GM23338 (cell line): Measurements from ENCODE around the gene PLAAT5. TPM values are rescaled to one million over a fixed set of nuclear protein-coding genes. Genes with fewer than 3 reads are reported as not detected.
A peak's percentile ranks its signal among the peaks of the same experiment; 100 is the strongest.

Experiments
- ATAC-seq: fragments of 200-7000 bp; cut with Tn5 transposase; 3 replicates; pipeline ENCODE4 v1.9.1; 2020
- DNase-seq: peaks from one replicate; pipeline ENCODE4 v3.0.0-alpha.2; 2015; ENCODE audit warnings: low spot score
- H2AFZ ChIP-seq: fragments of 200-600 bp; sonication (generic); 2 replicates; pipeline ENCODE4 v1.8.0; 2016; ENCODE audit warnings: antibody characterized with exemption, mild to moderate bottlenecking, moderate library complexity
- H3F3A ChIP-seq: fragments of 200-600 bp; sonication (generic); replicated peaks from 2 replicates; pipeline ENCODE4 v1.8.0; 2017; ENCODE audit warnings: antibody characterized with exemption, mixed run types, low read depth
- H3K27ac ChIP-seq: fragments of 200-600 bp; sonication (generic); 2 replicates; pipeline ENCODE4 v1.6.1; 2016; ENCODE audit warnings: low read depth
- H3K27me3 ChIP-seq: fragments of 200-600 bp; sonication (generic); 2 replicates; pipeline ENCODE4 v1.8.0; 2016; ENCODE audit warnings: mild to moderate bottlenecking, mixed run types, moderate library complexity; ENCODE audit not compliant: insufficient read depth
- H3K36me3 ChIP-seq: fragments of 200-600 bp; sonication (generic); 2 replicates; pipeline ENCODE4 v1.8.0; 2016; ENCODE audit warnings: mild to moderate bottlenecking; ENCODE audit not compliant: insufficient read depth
- H3K4me1 ChIP-seq: fragments of 200-600 bp; sonication (generic); 2 replicates; pipeline ENCODE4 v1.8.0; 2016; ENCODE audit warnings: mild to moderate bottlenecking, moderate library complexity; ENCODE audit not compliant: insufficient read depth
- H3K4me2 ChIP-seq: fragments of 200-600 bp; sonication (generic); 2 replicates; pipeline ENCODE4 v1.7.1; 2017; ENCODE audit warnings: mixed run types
- H3K4me3 ChIP-seq: fragments of 200-600 bp; sonication (generic); 2 replicates; pipeline ENCODE4 v1.6.1; 2016; ENCODE audit warnings: mixed run types
- H3K79me2 ChIP-seq: fragments of 200-600 bp; sonication (generic); replicated peaks from 2 replicates; pipeline ENCODE4 v1.8.0; 2017; ENCODE audit warnings: mild to moderate bottlenecking; ENCODE audit not compliant: insufficient read depth
- H3K9me2 ChIP-seq: fragments of 200-600 bp; sonication (generic); 2 replicates; pipeline ENCODE4 v1.8.0; 2017; ENCODE audit not compliant: insufficient read depth
- H4K20me1 ChIP-seq: fragments of 200-600 bp; sonication (generic); replicated peaks from 2 replicates; pipeline ENCODE4 v1.8.0; 2017; ENCODE audit warnings: mild to moderate bottlenecking; ENCODE audit not compliant: insufficient read depth
- H3K27ac Mint-ChIP-seq: 2 replicates; pipeline ENCODE4 v1.8.0; 2020; ENCODE audit warnings: inconsistent platforms, mild to moderate bottlenecking, moderate library complexity, mixed read lengths
- H3K27me3 Mint-ChIP-seq: 3 replicates; pipeline ENCODE4 v1.8.0; 2022; ENCODE audit warnings: low read depth, mild to moderate bottlenecking, moderate library complexity, mixed read lengths, inconsistent platforms; ENCODE audit not compliant: insufficient read depth, poor library complexity
- H3K36me3 Mint-ChIP-seq: 3 replicates; pipeline ENCODE4 v1.8.0; 2021; ENCODE audit warnings: low read depth, mild to moderate bottlenecking, inconsistent platforms, moderate library complexity, mixed read lengths
- H3K4me1 Mint-ChIP-seq: 3 replicates; pipeline ENCODE4 v1.8.0; 2020; ENCODE audit warnings: mild to moderate bottlenecking, inconsistent platforms, mixed read lengths
- H3K4me3 Mint-ChIP-seq: 3 replicates; pipeline ENCODE4 v1.8.0; 2021; ENCODE audit warnings: moderate library complexity, mild to moderate bottlenecking, inconsistent platforms, mixed read lengths
- H3K9me3 Mint-ChIP-seq: 3 replicates; pipeline ENCODE4 v1.8.0; 2020; ENCODE audit warnings: moderate library complexity, mild to moderate bottlenecking, inconsistent platforms, mixed read lengths
- CREB1 ChIP-seq: fragments of 250-450 bp; sonication (Bioruptor Pico); IDR thresholded peaks from 2 replicates; pipeline ENCODE4 v1.5.0; 2020; ENCODE audit warnings: low read depth, mild to moderate bottlenecking, moderate library complexity
- CTCF ChIP-seq, 2 experiments: fragments of 200-600 bp in 1 of 2; sonication (generic) in 1 of 2; conservative IDR thresholded peaks; 2 replicates each; pipeline versions ENCODE4 v1.5.1 to v1.6.1; 2016 to 2017; ENCODE audit warnings: antibody characterized with exemption in 2 of 2, low read depth in 2 of 2, mild to moderate bottlenecking in 2 of 2, moderate library complexity in 1 of 2
- ETS1 ChIP-seq: IDR thresholded peaks from 2 replicates; pipeline ENCODE4 v1.6.1; 2016; ENCODE audit warnings: antibody characterized with exemption
- NANOG ChIP-seq: IDR thresholded peaks from 2 replicates; pipeline ENCODE4 v1.6.1; 2016; ENCODE audit warnings: antibody characterized with exemption, borderline replicate concordance
- ZNF114 ChIP-seq: fragments of 250-450 bp; sonication (Bioruptor Pico); IDR thresholded peaks from 2 replicates; pipeline ENCODE4 v1.5.0; 2020; ENCODE audit warnings: mild to moderate bottlenecking, moderate library complexity
- polyA plus RNA-seq: library from polyadenylated mRNA; unstranded; fragments of >200 nt; fragmentation: Nextera tagmentation; extraction: Ambion mirVana; gene quantifications from 2 replicates; pipeline ENCODE4 v1.2.1, GENCODE V29; 2016
- total RNA-seq: library from RNA; depleted of rRNA; stranded (reverse); fragments of >200 nt; shearing (Covaris generic); gene quantifications from 2 replicates; pipeline ENCODE4 v1.2.3, GENCODE V29; 2014

Gene PLAAT5
- total and polyA plus RNA-seq, 2 experiments from 2014 or later, result 7.7 to 11.6 TPM

GRCh38 chr11:63516109-63516508, 25.1 kb upstream of the PLAAT5 start (continued):
- no peak for TF ChIP-seq CREB1 (CRISPR knock-in tag)
- no peak for TF ChIP-seq NANOG
- no peak for TF ChIP-seq CTCF (conservative IDR thresholded peaks at IDR 0.05; ENCODE audit: low read depth in 2 of 2)

- H3K36me3 Mint-ChIP-seq, result no peaks in the 10 kb centered on the region
- TF ChIP-seq CREB1 (CRISPR knock-in tag) (no peak), ETS1 (no peak), ZNF114 (no peak)
- no peaks in the 10 kb centered on the region for H3K79me2 ChIP-seq
- no peaks in the 10 kb centered on the region for H4K20me1 ChIP-seq
- H3K27ac Mint-ChIP-seq, result no peak overlapping the region
- H3K4me3 ChIP-seq, result no peak overlapping the region
- no peak overlapping the region for H3K27ac ChIP-seq
- no peak for DNase-seq
- ATAC-seq, result no peak
- peaks cover 2% of the 10 kb centered on the region for H3K27me3 Mint-ChIP-seq
- no peak overlapping the region for H3K4me2 ChIP-seq
- H3F3A ChIP-seq, result no peaks in the 10 kb centered on the region; the same call in 1 of the 2 replicates
- no peak overlapping the region for H3K4me3 Mint-ChIP-seq
- H3K4me1 Mint-ChIP-seq, result peaks cover 8% of the 10 kb centered on the region
- H3K9me3 Mint-ChIP-seq, result no peaks in the 10 kb centered on the region
- H3K9me2 ChIP-seq, result 0 out of 2 replicates have a peak, but pooled peaks cover 4% of the 10 kb centered on the region
- no peaks in the 10 kb centered on the region for H3K36me3 ChIP-seq
- H3K4me1 ChIP-seq, result no peaks in the 10 kb centered on the region
- H3K27me3 ChIP-seq, result no peaks in the 10 kb centered on the region
- H2AFZ ChIP-seq, result no peak overlapping the region
Measured at GRCh38 chr11:63512816-63513215, 21.8 kb upstream of the PLAAT5 start.

- H3F3A ChIP-seq, result no peaks in the 10 kb centered on the region; the same call in 1 of the 2 replicates
- no peak overlapping the region for H3K4me3 ChIP-seq
- DNase-seq (no peak), ATAC-seq (no peak)
- H3K36me3 Mint-ChIP-seq, result no peaks in the 10 kb centered on the region
- peaks cover 3% of the 10 kb centered on the region for H3K4me1 ChIP-seq
- H3K27ac ChIP-seq, result no peak overlapping the region
- no peaks in the 10 kb centered on the region for H3K79me2 ChIP-seq
- 0 out of 2 replicates have a peak, but pooled peaks cover 4% of the 10 kb centered on the region for H3K9me2 ChIP-seq
- peaks cover 2% of the 10 kb centered on the region for H3K27me3 Mint-ChIP-seq
- H4K20me1 ChIP-seq, result no peaks in the 10 kb centered on the region
- peak overlapping the region; percentile 69 for H2AFZ ChIP-seq
- no peak overlapping the region for H3K4me2 ChIP-seq
- H3K36me3 ChIP-seq, result no peaks in the 10 kb centered on the region
- H3K4me3 Mint-ChIP-seq, result no peak overlapping the region
- H3K4me1 Mint-ChIP-seq, result peaks cover 16% of the 10 kb centered on the region
- no peak overlapping the region for H3K27ac Mint-ChIP-seq
- no peak for TF ChIP-seq CREB1 (CRISPR knock-in tag)
- peak in 1 of 2 experiments; percentile 47; a peak in 1 of 4 replicates for TF ChIP-seq CTCF (conservative IDR thresholded peaks at IDR 0.05; ENCODE audit: low read depth in 2 of 2)
- H3K27me3 ChIP-seq, result no peaks in the 10 kb centered on the region
- H3K9me3 Mint-ChIP-seq, result no peaks in the 10 kb centered on the region
Measured at GRCh38 chr11:63511048-63511748, 20.2 kb upstream of the PLAAT5 start.
